ENCODE data around the gene CPNE4. TPM values are rescaled to one million over a fixed set of nuclear protein-coding genes. Genes with fewer than 3 reads are reported as not detected.

CPNE4 gene
- total RNA-seq, 1 donor from 2014 or later: 34.5 TPM

DNA sequence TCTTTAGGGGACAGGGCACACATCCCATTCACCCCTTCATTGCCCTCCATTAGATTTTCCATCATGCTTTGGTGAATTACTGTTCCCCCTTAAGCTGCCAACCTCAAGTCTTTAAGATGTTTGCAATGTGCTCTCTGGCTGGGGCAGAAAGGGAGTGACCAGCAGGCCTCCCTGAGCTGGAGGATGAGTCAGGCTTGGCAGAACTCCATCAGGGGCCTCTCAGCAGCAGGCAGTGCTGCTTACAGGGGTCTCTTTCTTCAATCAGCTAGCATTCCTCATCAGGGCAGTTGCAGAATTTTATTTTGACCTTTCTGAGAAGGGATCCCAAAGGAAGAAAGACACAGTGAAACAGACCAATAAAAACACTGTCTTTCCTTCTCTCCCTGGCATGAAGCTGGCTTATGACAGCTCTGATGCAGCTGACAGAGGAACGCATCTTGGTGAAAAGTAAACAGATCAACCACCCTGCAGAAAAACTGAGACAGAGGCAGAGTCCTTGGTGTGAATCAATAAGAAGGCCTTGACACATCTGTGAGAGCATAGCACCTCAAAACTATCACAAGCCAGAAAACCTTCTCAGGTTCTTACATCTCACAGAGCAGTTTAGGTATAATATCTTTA, 443.3 kb downstream of the CPNE4 start:
- intact Hi-C loops (cut with micrococcal nuclease): no loop called here
- no peak for DNase-seq

DNA sequence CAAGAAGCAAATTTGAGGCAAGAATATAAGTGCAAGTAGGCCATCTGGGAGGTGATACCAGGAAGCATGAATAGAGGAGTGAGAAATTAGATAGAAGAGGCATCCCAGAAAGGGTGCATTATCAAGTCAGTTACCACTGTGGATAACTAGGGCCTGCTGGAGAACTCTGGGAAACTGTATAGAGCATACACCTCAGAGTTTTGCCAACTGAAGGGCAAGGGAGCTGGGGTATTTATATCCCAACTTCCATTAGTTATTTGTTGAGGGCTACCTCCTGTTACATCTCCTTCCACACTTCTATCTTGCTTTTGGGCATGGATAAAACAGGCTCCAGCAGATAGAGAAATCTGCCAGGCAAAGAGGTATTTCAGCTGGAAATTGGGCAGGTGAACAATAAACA, 448.5 kb downstream of the CPNE4 start:
- ATAC-seq (no peak), DNase-seq (no peak)
- intact Hi-C loops (cut with micrococcal nuclease): no loop called here

More for the DNA sequence above, 443.3 kb downstream of the CPNE4 start:
- ATAC-seq: no peak

DNA sequence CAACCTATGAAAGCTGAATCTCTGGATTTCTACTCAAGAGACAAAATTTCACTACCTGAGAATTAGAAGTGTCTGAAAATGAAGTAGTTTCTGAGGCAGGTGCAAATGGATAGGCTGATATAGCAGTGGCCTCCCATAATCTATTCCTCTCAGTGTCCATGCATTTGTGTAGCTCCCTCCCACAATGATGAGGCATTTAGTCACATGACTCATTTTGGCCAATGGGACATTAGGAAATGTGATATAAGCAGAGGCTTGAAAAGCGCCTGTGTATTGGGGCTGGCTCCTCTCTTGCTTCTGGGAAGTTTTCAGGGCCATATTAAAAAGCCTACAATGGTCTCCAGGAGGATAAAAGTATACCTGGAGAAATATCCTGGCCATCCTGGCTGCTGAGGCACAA, 452.4 kb downstream of the CPNE4 start:
- intact Hi-C loops (cut with micrococcal nuclease): no loop called here
- DNase-seq (no peak), ATAC-seq (no peak)

DNA sequence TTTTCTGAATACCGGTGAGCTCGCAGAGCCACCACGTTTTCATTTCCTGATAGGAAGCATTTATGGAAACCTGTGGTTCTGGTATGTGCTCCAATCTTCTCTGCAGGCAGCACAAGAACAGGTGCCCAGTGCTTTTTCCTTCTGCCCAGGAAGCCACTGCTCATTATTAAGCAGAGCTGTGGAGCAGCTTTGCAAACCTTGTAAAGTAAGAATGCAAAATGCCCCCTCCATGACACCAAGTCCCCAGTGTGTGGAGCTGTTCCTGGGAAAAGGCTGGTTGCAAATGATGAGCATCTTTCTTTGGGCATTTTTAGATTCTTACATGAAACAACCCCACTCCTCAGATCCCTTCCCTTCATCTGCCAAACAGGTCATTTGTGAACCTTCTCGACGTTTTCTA, 466.4 kb downstream of the CPNE4 start:
- ATAC-seq: no peak
- intact Hi-C loops (cut with micrococcal nuclease): no loop called here
- no peak for DNase-seq

DNA sequence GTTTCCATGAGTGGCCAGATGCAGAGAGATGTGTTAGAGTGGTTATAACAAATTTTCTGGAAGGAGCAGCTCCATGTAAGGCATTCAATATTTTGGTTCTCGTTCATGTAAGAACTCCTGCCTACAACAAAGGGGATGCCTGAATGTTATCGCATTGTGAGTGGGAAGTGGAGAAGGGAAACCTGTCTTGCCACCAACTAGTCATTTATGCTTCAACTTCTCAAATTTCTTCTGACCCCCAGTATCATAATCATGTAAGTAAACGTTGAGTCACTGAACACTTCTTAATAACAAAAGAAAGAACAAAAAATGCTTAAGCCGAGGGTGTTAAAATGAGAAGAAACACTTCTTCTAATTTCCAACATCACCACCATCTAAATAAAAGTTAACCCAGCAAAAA, 470.0 kb downstream of the CPNE4 start:
- DNase-seq (no peak), ATAC-seq (no peak)
- intact Hi-C loops (cut with micrococcal nuclease): no loop called here

DNA sequence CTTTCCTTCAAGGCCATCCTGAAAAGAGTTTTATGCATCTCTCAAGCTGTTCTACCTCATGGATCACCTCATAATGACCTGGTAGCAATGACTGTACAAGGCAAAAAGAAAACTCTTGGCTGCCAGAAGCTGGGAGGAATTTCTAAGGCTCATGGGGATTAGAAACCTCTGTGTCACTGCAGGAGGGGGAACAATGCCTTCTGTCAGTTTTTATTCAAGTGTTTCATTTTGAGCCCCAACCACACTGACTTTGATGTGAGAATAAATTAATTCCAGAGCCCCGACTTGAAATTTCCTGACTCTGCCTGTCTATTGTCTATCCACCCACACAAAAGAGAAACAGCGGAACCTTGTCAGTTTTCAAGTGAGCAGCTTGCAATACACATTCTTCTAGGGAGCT, 473.3 kb downstream of the CPNE4 start:
- no peak for ATAC-seq
- intact Hi-C loops (cut with micrococcal nuclease): no loop called here
- DNase-seq: no peak

DNA sequence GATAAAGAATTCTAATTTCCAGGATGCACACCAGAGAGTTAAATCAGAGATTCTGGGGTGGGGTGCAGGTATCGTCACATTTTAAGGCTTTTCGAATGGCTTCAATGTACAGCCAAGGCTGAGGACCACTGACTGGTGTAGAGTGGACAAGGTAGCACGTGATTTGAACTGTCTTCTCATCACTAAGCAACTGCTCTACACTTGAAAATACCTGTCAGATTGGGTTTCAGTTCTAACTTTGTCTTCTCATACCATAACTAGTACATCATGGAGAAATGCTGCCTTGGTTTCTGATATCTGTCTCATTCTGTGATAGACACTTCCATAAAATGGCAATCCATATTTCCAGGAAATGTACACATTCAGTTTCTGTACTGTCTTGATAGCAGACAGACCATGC, 474.0 kb downstream of the CPNE4 start:
- ATAC-seq: no peak
- DNase-seq: no peak
- intact Hi-C loops (cut with micrococcal nuclease): no loop called here

DNA sequence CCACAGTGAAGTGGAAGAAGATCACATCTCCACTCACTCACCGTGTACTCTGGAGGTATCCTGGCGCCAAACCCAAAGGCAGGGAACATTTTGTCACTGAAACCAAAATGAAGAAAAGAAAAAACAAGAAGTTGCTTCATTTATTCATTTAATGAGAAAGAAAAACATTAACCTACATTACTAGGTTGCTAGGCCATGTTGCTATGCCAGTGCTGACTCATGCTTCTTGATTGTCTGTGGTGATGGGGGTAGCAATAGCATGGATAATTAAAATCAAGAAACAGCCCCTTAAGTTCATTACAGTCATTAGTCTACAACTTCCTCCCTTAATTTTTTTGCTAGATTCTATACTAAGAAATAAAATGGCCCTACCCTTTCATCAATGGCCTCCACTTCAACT, 479.4 kb downstream of the CPNE4 start:
- intact Hi-C loops (cut with micrococcal nuclease): no loop called here
- DNase-seq (no peak), ATAC-seq (no peak)

DNA sequence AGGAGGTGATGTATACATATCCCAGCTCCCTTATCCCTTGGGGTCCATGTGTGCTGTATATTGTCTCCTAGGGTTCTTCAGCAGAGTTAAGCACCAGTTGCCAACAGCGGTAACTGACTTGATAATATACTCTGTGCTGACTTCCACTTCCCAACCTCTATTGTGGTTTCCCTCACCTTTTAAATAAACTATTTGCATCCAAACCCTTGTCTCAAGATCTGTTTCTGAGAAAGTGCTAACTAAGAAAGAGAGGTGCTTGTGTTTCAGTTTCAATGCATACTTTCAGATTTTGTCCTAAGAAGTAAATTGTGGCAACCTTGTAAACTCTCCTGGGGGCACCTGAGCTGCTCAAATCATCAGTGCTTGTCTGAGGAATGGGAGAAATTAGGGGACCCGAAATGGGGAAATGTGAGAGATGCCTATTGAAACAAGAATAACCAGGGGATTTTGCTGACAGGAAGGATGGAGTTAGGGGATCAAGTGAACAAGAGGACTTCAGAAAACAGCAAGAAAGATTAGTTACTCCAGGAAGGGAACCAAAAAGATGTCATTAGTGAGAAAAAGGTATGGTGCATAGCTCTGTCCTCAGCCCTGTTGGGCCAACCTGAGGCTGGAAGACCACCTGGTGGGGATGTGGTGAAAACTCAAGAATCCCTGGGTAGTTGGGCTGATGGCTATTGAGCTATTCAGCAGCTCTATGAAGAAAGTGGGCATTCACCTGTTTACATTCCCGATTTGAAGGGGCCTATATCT, 481.1 kb downstream of the CPNE4 start:
- intact Hi-C loops (cut with micrococcal nuclease): no loop called here
- DNase-seq (no peak), ATAC-seq (no peak)

DNA sequence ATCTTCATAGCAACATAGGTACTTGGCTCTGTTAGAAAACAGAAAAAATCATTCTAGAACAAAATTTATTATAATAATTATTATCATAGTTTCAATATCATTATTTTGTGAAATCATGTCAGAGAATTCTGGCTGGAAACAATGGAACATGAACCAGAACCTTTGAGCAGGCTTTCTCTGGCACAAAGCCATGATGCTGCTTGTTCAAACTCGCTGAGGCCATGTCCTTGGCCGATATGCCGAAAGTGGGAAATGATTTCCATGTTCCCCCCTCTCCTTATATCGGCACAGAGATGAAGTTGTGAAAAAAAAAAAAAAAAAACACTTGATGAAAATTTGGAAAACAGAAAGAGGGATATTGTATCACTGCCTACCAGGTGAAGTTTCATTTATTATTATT, 483.1 kb downstream of the CPNE4 start:
- intact Hi-C loops (cut with micrococcal nuclease): no loop called here
- DNase-seq (no peak), ATAC-seq (no peak)

DNA sequence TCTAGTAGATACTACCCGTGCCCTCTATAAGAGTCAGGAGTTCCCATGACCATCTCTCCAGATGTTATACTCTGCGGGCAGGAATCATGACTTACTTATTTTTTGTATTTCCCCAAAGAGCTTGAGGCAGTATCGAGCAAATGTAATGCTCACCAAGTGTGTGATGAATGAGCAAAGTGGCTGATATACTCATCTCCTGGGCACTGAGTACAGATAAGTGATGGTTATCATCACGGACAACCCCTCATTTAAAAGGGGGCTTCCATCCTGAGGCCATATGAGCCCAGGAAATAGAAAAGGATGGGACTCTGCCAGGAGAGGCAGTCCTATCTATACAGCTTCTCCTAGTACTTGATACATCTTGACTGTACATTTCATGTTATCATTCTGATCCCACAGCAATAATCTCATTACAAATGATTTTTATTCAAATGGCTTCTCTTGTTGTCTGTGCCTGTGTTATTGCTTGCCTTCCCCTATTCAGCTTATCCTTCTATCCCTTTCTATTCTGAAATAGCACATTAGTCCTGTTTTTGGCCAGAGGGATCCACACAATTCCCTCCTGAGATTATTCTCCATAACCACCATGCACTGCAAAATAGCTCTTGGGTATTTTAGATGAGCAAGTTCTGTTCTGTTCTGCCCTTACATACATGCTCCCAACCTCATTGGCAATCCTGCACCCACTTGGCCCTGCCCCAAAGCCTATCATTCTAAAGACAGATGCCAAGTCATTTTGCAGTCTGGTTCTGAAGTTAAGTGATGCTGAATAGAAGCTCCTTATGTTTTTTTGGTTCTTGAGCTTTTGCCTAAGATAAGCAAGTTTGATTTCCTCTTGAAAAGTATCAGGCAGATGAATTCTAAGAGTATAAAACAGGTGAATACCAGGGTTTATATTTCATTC, 484.0 kb downstream of the CPNE4 start:
- intact Hi-C loops (cut with micrococcal nuclease): no loop called here
- no peak for DNase-seq

DNA sequence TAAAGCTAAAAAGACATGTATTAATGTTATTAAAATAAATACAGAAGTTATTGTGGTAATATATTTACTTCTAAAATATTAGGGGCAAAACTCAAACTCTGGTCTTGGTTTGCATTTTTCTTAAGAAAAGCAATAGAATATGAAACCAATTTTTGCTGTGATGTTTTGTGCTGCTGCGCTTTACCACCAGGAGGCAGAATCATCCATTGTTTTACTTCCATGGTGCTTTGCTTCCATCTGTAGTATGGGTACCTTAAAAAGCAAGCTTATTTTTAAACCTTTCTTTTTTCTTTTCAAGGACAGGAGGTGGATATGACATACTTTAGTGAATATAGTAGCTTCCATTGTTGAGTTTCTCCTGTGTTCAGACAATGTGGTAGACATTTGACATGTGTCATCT, 485.5 kb downstream of the CPNE4 start:
- ATAC-seq (no peak), DNase-seq (no peak)
- intact Hi-C loops (cut with micrococcal nuclease): no loop called here

More for the DNA sequence above, 484.0 kb downstream of the CPNE4 start:
- ATAC-seq: no peak

DNA sequence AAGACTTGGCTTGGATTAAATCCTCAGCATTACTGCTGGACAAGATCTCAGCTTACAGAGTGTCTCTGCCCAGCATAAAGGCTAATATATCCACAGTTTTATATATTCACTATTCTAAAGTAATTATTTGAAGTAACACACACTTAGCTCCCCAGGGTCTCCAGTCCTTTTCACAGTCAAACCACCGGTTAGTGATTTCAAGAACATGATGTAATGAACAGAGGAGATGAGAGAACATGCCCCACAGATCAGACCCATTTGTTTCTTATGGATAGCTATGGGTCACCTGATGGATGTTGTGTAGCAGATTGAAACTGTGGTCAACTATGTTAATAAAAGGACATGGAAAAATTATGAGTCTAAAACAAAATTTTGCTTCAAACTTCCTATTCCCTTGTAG, 487.2 kb downstream of the CPNE4 start:
- intact Hi-C loops (cut with micrococcal nuclease): no loop called here
- DNase-seq: no peak
- ATAC-seq: no peak

DNA sequence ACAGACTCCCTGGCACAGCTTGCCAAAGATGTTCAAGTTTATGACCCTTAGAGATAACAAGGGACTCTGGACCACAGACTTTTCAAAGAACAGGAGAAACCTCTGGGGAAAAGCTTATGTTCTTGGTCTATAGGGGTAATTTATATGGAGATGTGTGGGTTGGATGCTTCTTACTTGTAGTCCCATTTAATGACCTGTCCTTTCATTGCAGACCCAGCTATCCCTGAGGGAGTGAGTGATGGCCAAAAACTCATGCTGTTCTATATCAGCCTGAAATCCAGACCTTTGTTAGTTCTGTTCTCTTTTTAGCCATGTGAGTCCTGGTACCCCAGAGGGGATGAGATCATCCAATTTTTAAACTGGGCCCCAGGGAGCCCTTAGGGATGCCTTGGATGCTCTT, 488.4 kb downstream of the CPNE4 start:
- intact Hi-C loops (cut with micrococcal nuclease): no loop called here
- DNase-seq (no peak), ATAC-seq (no peak)

DNA sequence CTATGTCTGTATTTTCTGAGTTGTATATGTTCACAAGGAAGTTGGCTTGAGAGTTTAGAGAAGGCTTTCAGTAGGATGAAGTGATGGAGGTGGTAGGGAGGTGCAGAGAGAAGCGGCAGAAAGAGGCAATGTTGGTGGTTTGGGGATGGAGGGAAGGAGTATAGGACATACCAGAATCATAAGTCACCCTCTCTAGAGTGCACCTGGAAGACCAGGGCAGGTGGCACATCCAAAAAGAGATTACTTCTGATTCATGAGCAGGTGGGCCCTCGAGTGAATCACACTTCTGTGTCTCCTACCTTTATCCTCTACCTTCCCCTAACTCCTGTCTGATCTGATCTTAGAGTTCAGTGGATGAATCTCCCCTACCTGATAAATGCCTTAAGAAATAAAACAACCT, 490.3 kb downstream of the CPNE4 start:
- no peak for ATAC-seq
- DNase-seq: no peak
- intact Hi-C loops (cut with micrococcal nuclease): no loop called here

DNA sequence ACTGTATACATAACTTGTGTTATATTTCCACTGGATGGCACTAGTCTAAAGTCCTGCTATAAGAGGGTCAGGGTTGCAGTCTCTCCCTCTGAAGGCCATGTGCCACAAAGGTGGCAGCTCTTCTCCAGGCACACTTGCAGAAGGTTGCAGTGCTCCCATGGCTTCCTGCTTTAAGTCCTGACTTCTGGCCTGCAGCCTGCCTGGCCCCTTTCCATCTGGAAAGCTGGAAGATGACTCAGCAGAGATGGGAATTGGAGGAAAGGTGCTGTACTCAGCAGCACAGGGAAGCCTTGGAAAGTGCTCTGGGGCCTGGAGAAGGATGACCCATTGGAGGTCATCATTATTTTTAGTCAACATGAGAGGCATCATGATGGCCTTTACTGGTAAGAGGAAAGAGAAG, 491.1 kb downstream of the CPNE4 start:
- ATAC-seq (peak; percentile 99), DNase-seq (peak; percentile 83)
- intact Hi-C loops (cut with micrococcal nuclease): no loop called here

DNA sequence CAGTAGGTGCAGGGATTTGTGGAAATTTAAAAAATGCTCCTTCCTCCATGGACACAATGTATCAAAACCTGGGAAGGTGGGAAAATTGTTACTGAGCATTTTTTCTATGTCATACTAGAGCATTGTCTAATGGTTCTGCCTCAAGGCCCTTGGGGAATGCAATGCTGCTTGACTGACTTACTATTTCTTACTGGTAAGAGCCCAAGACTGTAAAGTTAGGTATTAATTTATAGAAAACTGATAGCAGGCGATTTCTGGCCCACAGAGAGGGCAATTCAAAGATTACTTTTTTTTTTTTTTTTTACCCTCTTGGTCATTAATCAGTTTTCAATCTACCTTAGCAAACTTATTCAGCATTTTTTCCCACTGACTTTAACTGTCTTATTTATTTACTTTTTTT, 493.5 kb downstream of the CPNE4 start:
- intact Hi-C loops (cut with micrococcal nuclease): no loop called here
- DNase-seq (no peak), ATAC-seq (no peak)

DNA sequence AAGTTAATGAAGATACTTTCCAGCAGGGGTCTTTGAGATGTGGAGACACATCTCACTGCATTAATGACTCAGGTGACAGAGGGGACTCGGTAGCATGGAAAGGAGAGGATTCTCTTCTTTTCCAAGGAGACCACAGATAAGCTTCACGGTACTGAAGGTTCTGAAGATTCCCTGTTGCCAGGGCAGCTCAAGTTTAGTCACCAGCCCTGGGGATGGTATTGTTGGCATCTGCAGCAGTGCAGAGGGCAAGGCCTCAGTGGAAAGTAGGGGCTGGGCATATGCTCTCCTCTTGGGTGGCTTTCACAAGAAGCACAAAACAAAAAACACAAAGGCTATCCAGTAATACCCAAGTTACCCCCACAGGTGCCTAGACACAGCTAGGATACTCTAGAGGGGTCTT, 494.0 kb downstream of the CPNE4 start:
- no peak for ATAC-seq
- no peak for DNase-seq
- intact Hi-C loops (cut with micrococcal nuclease): no loop called here

DNA sequence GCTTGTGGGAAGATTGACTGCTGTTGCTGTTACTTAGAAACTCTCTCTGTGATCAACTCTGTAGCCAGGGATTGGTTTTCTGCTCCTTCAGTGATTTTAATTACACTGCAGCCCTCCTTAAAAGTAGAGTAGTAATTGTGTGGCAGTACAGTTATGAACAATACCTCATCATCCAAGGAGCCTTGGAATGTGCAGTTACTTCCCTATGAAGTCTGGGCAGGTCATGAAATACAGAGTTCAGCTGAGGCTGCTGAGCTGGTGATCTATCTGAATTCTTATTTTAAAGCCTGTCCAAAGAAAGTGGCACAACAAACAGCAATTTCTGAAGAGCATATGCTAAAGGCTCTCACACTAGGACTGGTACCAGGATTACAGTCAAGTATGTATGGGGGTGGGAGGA, 494.7 kb downstream of the CPNE4 start:
- intact Hi-C loops (cut with micrococcal nuclease): no loop called here
- no peak for ATAC-seq

DNA sequence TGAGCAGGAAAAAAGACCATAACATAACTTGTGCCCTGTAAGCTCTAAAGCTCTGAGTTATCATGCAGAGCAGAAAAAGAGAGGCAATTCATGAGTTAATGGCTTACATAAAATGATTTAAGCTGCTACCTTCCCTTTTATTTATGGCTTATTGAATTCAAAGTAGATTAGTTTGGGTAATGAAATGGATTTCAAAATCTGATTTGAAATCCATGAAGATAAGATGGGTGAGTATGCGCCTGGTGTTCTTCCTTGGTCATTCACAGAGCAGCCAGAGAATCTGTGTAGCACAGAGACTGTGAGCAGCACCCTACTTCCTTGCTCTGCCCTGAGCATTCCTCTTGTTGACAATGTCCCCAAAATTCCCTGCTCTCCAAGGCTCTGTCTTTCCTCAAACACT, 495.8 kb downstream of the CPNE4 start:
- no peak for ATAC-seq
- intact Hi-C loops (cut with micrococcal nuclease): no loop called here
- DNase-seq: no peak

More for the DNA sequence above, 494.7 kb downstream of the CPNE4 start:
- no peak for DNase-seq

Data from left ventricle myocardium superior (tissue), 1 donor.